Hypothalamus (tissue), 51 donors: ENCODE data around the gene DDX1.
"Not testable (repeated sequence)": the region's sequence is repeated elsewhere in the genome, so short reads cannot be mapped to it uniquely, and the experiment has no call there.

Experiments used
- DNase-seq, 51 donors: peaks; one replicate each; lab custom pipeline; 2025; lab: John Stamatoyannopoulos, UW

Gene DDX1

GRCh38 chr2:15594291-15595256 lies 2.9 kb downstream of the DDX1 start:
- DNase-seq: no peak

- no peak for DNase-seq
These were observed 3.8 kb downstream of the DDX1 start for GRCh38 chr2:15595342-15595905.

- no peak for DNase-seq
These were observed 4.3 kb downstream of the DDX1 start for GRCh38 chr2:15595936-15596335.

- DNase-seq: no peak
These were observed 4.7 kb downstream of the DDX1 start for GRCh38 chr2:15596350-15596749.

- DNase-seq: no peak
These were observed 5.3 kb downstream of the DDX1 start for GRCh38 chr2:15596968-15597367.

GRCh38 chr2:15599994-15600393 lies 8.3 kb downstream of the DDX1 start:
- DNase-seq: no peak

GRCh38 chr2:15601681-15602080 lies 10.0 kb downstream of the DDX1 start:
- no peak for DNase-seq

GRCh38 chr2:15602393-15602792 lies 10.7 kb downstream of the DDX1 start:
- no peak for DNase-seq

GRCh38 chr2:15603044-15603765 lies 11.5 kb downstream of the DDX1 start:
- DNase-seq: no peak

GRCh38 chr2:15603948-15604347 lies 12.3 kb downstream of the DDX1 start:
- no peak for DNase-seq

GRCh38 chr2:15605721-15606120 lies 14.1 kb downstream of the DDX1 start:
- no peak for DNase-seq

- no peak for DNase-seq
These were observed 15.1 kb downstream of the DDX1 start for GRCh38 chr2:15606481-15607441.

- DNase-seq: no peak
These were observed 16.2 kb downstream of the DDX1 start for GRCh38 chr2:15607709-15608391.

- DNase-seq: no peak
These were observed 16.7 kb downstream of the DDX1 start for GRCh38 chr2:15608392-15608761.

GRCh38 chr2:15609341-15610042 lies 17.8 kb downstream of the DDX1 start:
- no peak for DNase-seq

- no peak for DNase-seq
These were observed 18.8 kb downstream of the DDX1 start for GRCh38 chr2:15610430-15610952.

GRCh38 chr2:15612101-15612500 lies 20.4 kb downstream of the DDX1 start:
- DNase-seq: not testable (repeated sequence)

GRCh38 chr2:15613736-15614429 lies 22.2 kb downstream of the DDX1 start:
- DNase-seq: no peak
